ENCODE results near the gene COA1. TPM values are rescaled to one million over a fixed set of nuclear protein-coding genes. Genes with fewer than 3 reads are reported as not detected.

Gene COA1
- polyA plus RNA-seq, 1 donor from 2014 or later, result 48.5 TPM

Other genes with a start within 250 kb of the COA1 start
- gene STK17A, start 146.4 kb downstream of the COA1 start, polyA plus RNA-seq, result 175 TPM
- gene BLVRA, start 29.2 kb upstream of the COA1 start, polyA plus RNA-seq, result 34.4 TPM
- gene MRPS24, start 140.0 kb upstream of the COA1 start, polyA plus RNA-seq, result 136 TPM
- gene URGCP, start 177.1 kb upstream of the COA1 start, polyA plus RNA-seq, result 24.4 TPM
- gene UBE2D4, start 196.9 kb upstream of the COA1 start, polyA plus RNA-seq, result 15.1 TPM